Measurements from ENCODE around the gene OLFML2B.

OLFML2B gene

GRCh38 chr1:162070094-162070748, 46.6 kb upstream of the OLFML2B start:
- H3K27ac ChIP-seq (ENCODE audit: low read depth, low read length): no peak overlapping the region
- H3K79me2 ChIP-seq (ENCODE audit: control insufficient read depth, low read length): no peaks in the 10 kb centered on the region
- H3K27me3 ChIP-seq (ENCODE audit: control insufficient read depth, low read length): peaks cover 39% of the 10 kb centered on the region

GRCh38 chr1:162069334-162070093, 45.8 kb upstream of the OLFML2B start, which contains the start of gene NOS1AP:
Gene NOS1AP, plus strand, starts transcription at chr1:162069691. Its CDS starts 487 bp downstream, at chr1:162070178.
- Histone ChIP-seq H3K9me2 (replicated peaks; ENCODE audit: control insufficient read depth, low read length) (no peaks in the 10 kb centered on the region), H3K9me3 (ENCODE audit: control insufficient read depth, insufficient read depth, low read length) (no peaks in the 10 kb centered on the region), H3F3A (ENCODE audit: control insufficient read depth, insufficient read depth) (no peaks in the 10 kb centered on the region), H4K20me1 (ENCODE audit: control insufficient read depth, insufficient read depth, low read depth, low read length) (no peaks in the 10 kb centered on the region), H3K4me3 (ENCODE audit: low read length) (peak within 1 kb of the TSS; percentile 53), H3K27me3 (ENCODE audit: control insufficient read depth, low read length) (peaks cover 39% of the 10 kb centered on the region), H3K27ac (ENCODE audit: low read depth, low read length) (no peak within 1 kb of the TSS), H3K36me3 (ENCODE audit: control insufficient read depth, low read length) (no peaks in the 10 kb centered on the region), H3K79me2 (ENCODE audit: control insufficient read depth, low read length) (no peaks in the 10 kb centered on the region), H3K4me1 (ENCODE audit: control insufficient read depth, low read length) (0 out of 2 replicates have a peak, but pooled peaks cover 2% of the 10 kb centered on the region), H3K4me2 (ENCODE audit: low read length) (peak within 1 kb of the TSS; percentile 64)
- TF ChIP-seq EZH2phosphoT487 (IDR thresholded peaks at IDR 0.05; ENCODE audit: borderline replicate concordance, low read length) (no peak), CTCF (IDR thresholded peaks at IDR 0.05; ENCODE audit: low read depth, low read length, poor library complexity, severe bottlenecking) (no peak)

More at GRCh38 chr1:162070094-162070748, 46.6 kb upstream of the OLFML2B start:
- Histone ChIP-seq H3K36me3 (ENCODE audit: control insufficient read depth, low read length) (no peaks in the 10 kb centered on the region), H3K9me2 (replicated peaks; ENCODE audit: control insufficient read depth, low read length) (no peaks in the 10 kb centered on the region), H3K4me1 (ENCODE audit: control insufficient read depth, low read length) (0 out of 2 replicates have a peak, but pooled peaks cover 2% of the 10 kb centered on the region), H3K4me3 (ENCODE audit: low read length) (peak overlapping the region; percentile 53), H4K20me1 (ENCODE audit: control insufficient read depth, insufficient read depth, low read depth, low read length) (no peaks in the 10 kb centered on the region), H3K9me3 (ENCODE audit: control insufficient read depth, insufficient read depth, low read length) (no peaks in the 10 kb centered on the region), H3K4me2 (ENCODE audit: low read length) (peak overlapping the region; percentile 64), H3F3A (ENCODE audit: control insufficient read depth, insufficient read depth) (no peaks in the 10 kb centered on the region)
- TF ChIP-seq CTCF (IDR thresholded peaks at IDR 0.05; ENCODE audit: low read depth, low read length, poor library complexity, severe bottlenecking) (no peak), EZH2phosphoT487 (IDR thresholded peaks at IDR 0.05; ENCODE audit: borderline replicate concordance, low read length) (no peak)

- Histone ChIP-seq H3K4me1 (ENCODE audit: control insufficient read depth, low read length) (0 out of 2 replicates have a peak, but pooled peaks cover 2% of the 10 kb centered on the region), H3K9me2 (replicated peaks; ENCODE audit: control insufficient read depth, low read length) (no peaks in the 10 kb centered on the region)
Measured at GRCh38 chr1:162068301-162068700, 44.6 kb upstream of the OLFML2B start.

More at GRCh38 chr1:162068301-162068700, 44.6 kb upstream of the OLFML2B start:
- Histone ChIP-seq H4K20me1 (ENCODE audit: control insufficient read depth, insufficient read depth, low read depth, low read length) (no peaks in the 10 kb centered on the region), H3K9me3 (ENCODE audit: control insufficient read depth, insufficient read depth, low read length) (no peaks in the 10 kb centered on the region), H3K79me2 (ENCODE audit: control insufficient read depth, low read length) (no peaks in the 10 kb centered on the region), H3K27ac (ENCODE audit: low read depth, low read length) (no peak overlapping the region), H3K27me3 (ENCODE audit: control insufficient read depth, low read length) (peaks cover 39% of the 10 kb centered on the region), H3K36me3 (ENCODE audit: control insufficient read depth, low read length) (no peaks in the 10 kb centered on the region), H3K4me3 (ENCODE audit: low read length) (no peak overlapping the region), H3F3A (ENCODE audit: control insufficient read depth, insufficient read depth) (no peaks in the 10 kb centered on the region), H3K4me2 (ENCODE audit: low read length) (no peak overlapping the region)
- no peak for TF ChIP-seq CTCF (IDR thresholded peaks at IDR 0.05; ENCODE audit: low read depth, low read length, poor library complexity, severe bottlenecking)
